Endothelial cell of umbilical vein (primary cell): ENCODE data around the gene SMCO3. TPM values are rescaled to one million over a fixed set of nuclear protein-coding genes. Genes with fewer than 3 reads are reported as not detected.

ENCODE experiments used
- BruUV-seq: library from RNA; stranded (reverse); fragments of 400-500 nt; replicated peaks from 2 replicates; lab custom pipeline; 2021; lab: Mats Ljungman, UMichigan
- CTCF ChIA-PET: fragments of 300-600, 350-600 bp; sonication (Branson Sonifier 250); formaldehyde crosslinking; loops from one replicate; lab custom pipeline; 2021; ENCODE audit warnings: antibody characterized with exemption, inconsistent platforms; lab: Charles Lee
- POLR2A ChIA-PET: fragments of 300-600, 350-600 bp; sonication (Branson Sonifier 250); formaldehyde crosslinking; loops from one replicate; lab custom pipeline; 2021; ENCODE audit warnings: antibody characterized with exemption, inconsistent platforms; lab: Charles Lee
- DNase-seq: peaks from one replicate; pipeline ENCODE4 v3.0.0-alpha.2; 2011; ENCODE audit warnings: low read depth, low spot score
- FAIRE-seq: peaks from 2 replicates; lab custom pipeline; 2011; peaks lifted over from hg19 to GRCh38; lab: Jason Lieb, UNC
- H2AFZ ChIP-seq: 2 replicates; pipeline ENCODE4 v1.6.0; 2012; ENCODE audit warnings: low read depth, low read length, control low read depth, inconsistent platforms
- H3K27ac ChIP-seq: 2 replicates; pipeline ENCODE4 v1.5.1; 2011; ENCODE audit warnings: low read depth, mild to moderate bottlenecking, control low read depth, low read length, moderate library complexity; ENCODE audit not compliant: insufficient read depth
- H3K27me3 ChIP-seq, 2 experiments: 2 replicates each; pipeline versions ENCODE4 v1.6.0 to v1.6.1; 2011; ENCODE audit warnings: low read length in 2 of 2, mixed read lengths in 1 of 2; ENCODE audit not compliant: control insufficient read depth in 2 of 2, insufficient read depth in 2 of 2
- H3K36me3 ChIP-seq, 2 experiments: 2 replicates in 1 of 2; 3 replicates in 1 of 2; pipeline ENCODE4 v1.5.1; 2011; ENCODE audit warnings: low read length in 2 of 2, mild to moderate bottlenecking in 1 of 2, moderate library complexity in 1 of 2; ENCODE audit not compliant: control insufficient read depth in 2 of 2, insufficient read depth in 2 of 2; ENCODE audit errors: extremely low read depth in 1 of 2
- H3K4me1 ChIP-seq: 3 replicates; pipeline ENCODE4 v1.5.1; 2011; ENCODE audit warnings: mild to moderate bottlenecking, low read length; ENCODE audit not compliant: control insufficient read depth, insufficient read depth; ENCODE audit errors: extremely low read depth
- H3K4me2 ChIP-seq: 2 replicates; pipeline ENCODE4 v1.6.1; 2011; ENCODE audit warnings: low read length, control low read depth, mixed read lengths; ENCODE audit not compliant: insufficient read depth
- H3K4me3 ChIP-seq, 3 experiments: fragments of 200-600 bp in 1 of 3; sonication (generic), shearing (Covaris generic) in 1 of 3; replicated peaks in 1 of 3; 2 replicates each; pipeline ENCODE4 v1.5.1; 2011 to 2016; ENCODE audit warnings: control low read depth in 3 of 3, low read length in 3 of 3, mild to moderate bottlenecking in 2 of 3, inconsistent platforms in 1 of 3, low read depth in 1 of 3, moderate library complexity in 1 of 3; ENCODE audit not compliant: insufficient read depth in 1 of 3
- H3K79me2 ChIP-seq: 2 replicates; pipeline ENCODE4 v1.6.0; 2012; ENCODE audit warnings: low read length, inconsistent platforms; ENCODE audit not compliant: control insufficient read depth, insufficient read depth
- H3K9ac ChIP-seq: replicated peaks from 2 replicates; pipeline ENCODE3; 2011; ENCODE audit warnings: low read length, control low read depth; ENCODE audit not compliant: insufficient read depth; ENCODE audit errors: extremely low read depth
- H3K9me1 ChIP-seq: replicated peaks from 3 replicates; pipeline ENCODE4 v1.6.0; 2011; ENCODE audit warnings: mild to moderate bottlenecking, low read length; ENCODE audit not compliant: control insufficient read depth, insufficient read depth; ENCODE audit errors: extremely low read depth
- H3K9me3 ChIP-seq: replicated peaks from 2 replicates; pipeline ENCODE4 v1.5.1; 2012; ENCODE audit warnings: low read length, inconsistent platforms; ENCODE audit not compliant: control insufficient read depth, insufficient read depth
- H4K20me1 ChIP-seq: replicated peaks from 2 replicates; pipeline ENCODE3; 2011; ENCODE audit warnings: mild to moderate bottlenecking, low read length; ENCODE audit not compliant: control insufficient read depth, insufficient read depth; ENCODE audit errors: extremely low read depth
- CTCF ChIP-seq, 2 donors: IDR thresholded peaks; 1 replicate in 1 of 2; 2 replicates in 1 of 2; pipeline ENCODE4 v1.5.1; 2011; ENCODE audit warnings: low read length in 2 of 2, mild to moderate bottlenecking in 2 of 2, moderate library complexity in 2 of 2, control low read depth in 1 of 2, inconsistent platforms in 1 of 2, low read depth in 1 of 2; ENCODE audit not compliant: insufficient read depth in 1 of 2; ENCODE audit errors: extremely low read depth in 1 of 2
- EZH2 ChIP-seq: IDR thresholded peaks from 2 replicates; pipeline ENCODE4 v1.6.1; 2012; ENCODE audit warnings: borderline replicate concordance, low read depth, mild to moderate bottlenecking, moderate library complexity, low read length, inconsistent platforms; ENCODE audit not compliant: severe bottlenecking
- GATA2 ChIP-seq: IDR thresholded peaks from 2 replicates; pipeline ENCODE4 v1.7.0; 2011; ENCODE audit warnings: low read depth, mild to moderate bottlenecking, moderate library complexity, mixed read lengths, low read length; ENCODE audit not compliant: insufficient read length, insufficient read depth
- JUN ChIP-seq: IDR thresholded peaks from 2 replicates; pipeline ENCODE4 v1.6.1; 2011; ENCODE audit warnings: borderline replicate concordance, low read depth; ENCODE audit not compliant: insufficient read length, insufficient read depth
- MAX ChIP-seq: IDR thresholded peaks from 2 replicates; pipeline ENCODE4 v1.6.1; 2011; ENCODE audit not compliant: insufficient read depth, insufficient read length
- MYC ChIP-seq: IDR thresholded peaks from one replicate; pipeline ENCODE4 v1.6.1; 2011; ENCODE audit warnings: mild to moderate bottlenecking, low read depth, low read length
- POLR2A ChIP-seq: IDR thresholded peaks from 2 replicates; pipeline ENCODE4 v1.6.1; 2012; ENCODE audit warnings: low read depth, mild to moderate bottlenecking, control low read depth, low read length
- POLR2AphosphoS5 ChIP-seq: IDR thresholded peaks from 2 replicates; pipeline ENCODE4 v1.6.1; 2012; ENCODE audit warnings: low read depth, mild to moderate bottlenecking, control low read depth, low read length, moderate library complexity; ENCODE audit not compliant: insufficient read depth
- dilution Hi-C: fragments of 300-500 bp; cut with MboI; formaldehyde crosslinking; loops from one replicate; pipeline ENCODE4 v1.15.0; 2019; ENCODE audit warnings: low sequenced_read_pairs; ENCODE audit not compliant: extremely low pct_ligation_motif_present
- intact Hi-C: fragments of 100-400 bp; cut with micrococcal nuclease; formaldehyde crosslinking; loops from one replicate; pipeline ENCODE4 v1.10.0; 2022
- polyA plus RNA-seq, 4 experiments: library from polyadenylated mRNA; depleted of rRNA in 3 of 4; stranded (reverse) in 3 of 4; unstranded in 1 of 4; fragments of >200 nt; gene quantifications; 2 replicates each; pipeline versions ENCODE4 v1.2.1 to v1.2.3, GENCODE V29; 2011 to 2012; ENCODE audit warnings: missing spikeins in 1 of 4
- total RNA-seq: library from RNA; stranded (reverse); gene quantifications from 2 replicates; pipeline ENCODE4 v1.2.3, GENCODE V29; 2021

Gene SMCO3
- total and polyA plus RNA-seq, 2 donors (not counting 3 experiments of a cell fraction or from before 2014, with no cell fraction given) = 0.33 to 0.35 TPM

- no TSS peak for BruUV-seq
- no peaks in the 10 kb centered on the region for H3K79me2 ChIP-seq
- DNase-seq (peak; percentile 84), FAIRE-seq (peak; percentile 44)
- TF ChIP-seq POLR2A (no peak), POLR2AphosphoS5 (no peak), CTCF (IDR thresholded peaks at IDR 0.05; ENCODE audit: extremely low read depth in 1 of 2, insufficient read depth in 1 of 2, low read depth in 1 of 2, low read length in 2 of 2) (no peak), JUN (no peak), MYC (no peak), MAX (no peak), EZH2 (no peak), GATA2 (no peak)
- POLR2A ChIA-PET = no interaction called here
- CTCF ChIA-PET = no interaction called here
- H3K36me3 ChIP-seq = no peaks in the 10 kb centered on the region
- H4K20me1 ChIP-seq = no peaks in the 10 kb centered on the region
- peak overlapping the region; percentile 74 for H2AFZ ChIP-seq
- no peaks in the 10 kb centered on the region for H3K9me3 ChIP-seq
- peak overlapping the region; percentile 35 for H3K4me2 ChIP-seq
- H3K4me3 ChIP-seq = no peak overlapping the region
- intact Hi-C loops = no loop called here
- no peak overlapping the region for H3K9ac ChIP-seq
- H3K27ac ChIP-seq = no peak overlapping the region
- no peaks in the 10 kb centered on the region for H3K9me1 ChIP-seq
- dilution Hi-C loops = no loop called here
- H3K4me1 ChIP-seq = peaks cover 12% of the 10 kb centered on the region
- H3K27me3 ChIP-seq = no peaks in the 10 kb centered on the region
Observed at GRCh38 chr12:14854586-14855183, 40.7 kb upstream of the SMCO3 start.
